Measurements from ENCODE around the gene CDH4.

- TF ChIP-seq EZH2 (IDR thresholded peaks at IDR 0.05; ENCODE audit: borderline replicate concordance, insufficient read depth, low read depth, low read length, poor library complexity, severe bottlenecking) (no peak), CTCF (IDR thresholded peaks at IDR 0.05) (no peak)
Measured at GRCh38 chr20:61797200-61797599, 545.1 kb downstream of the CDH4 start.

Data from B cell (primary cell).